H9 (cell line): Measurements from ENCODE around the gene GHRHR. TPM values are rescaled to one million over a fixed set of nuclear protein-coding genes. Genes with fewer than 3 reads are reported as not detected.

Experiments used
- DNase-seq: peaks from one replicate; pipeline ENCODE4 v3.0.0-alpha.2; 2017
- H2AFZ ChIP-seq: one replicate; pipeline ENCODE4 v1.6.1; 2013; ENCODE audit warnings: mild to moderate bottlenecking, low read length, control low read depth, moderate library complexity
- H2AK5ac ChIP-seq: 2 replicates; pipeline ENCODE4 v1.6.1; 2013; ENCODE audit warnings: low read length, control low read depth, mixed read lengths; ENCODE audit not compliant: insufficient read length
- H2BK120ac ChIP-seq: one replicate; pipeline ENCODE4 v1.6.1; 2013; ENCODE audit warnings: low read depth, mild to moderate bottlenecking, low read length, control low read depth, inconsistent platforms; ENCODE audit not compliant: poor library complexity, severe bottlenecking
- H2BK12ac ChIP-seq: 2 replicates; pipeline ENCODE4 v1.6.1; 2013; ENCODE audit warnings: low read length, control low read depth, mixed read lengths, low read depth; ENCODE audit not compliant: insufficient read length
- H2BK15ac ChIP-seq: 2 replicates; pipeline ENCODE4 v1.6.1; 2013; ENCODE audit warnings: low read depth, low read length, control low read depth
- H2BK20ac ChIP-seq: one replicate; pipeline ENCODE4 v1.6.1; 2013; ENCODE audit warnings: low read depth, mild to moderate bottlenecking, low read length, control low read depth, inconsistent platforms; ENCODE audit not compliant: poor library complexity, severe bottlenecking
- H2BK5ac ChIP-seq: 2 replicates; pipeline ENCODE4 v1.6.1; 2013; ENCODE audit warnings: low read length, control low read depth, mixed read lengths; ENCODE audit not compliant: insufficient read length
- H3K14ac ChIP-seq: 2 replicates; pipeline ENCODE4 v1.6.1; 2013; ENCODE audit warnings: low read length, control low read depth; ENCODE audit not compliant: insufficient read depth
- H3K18ac ChIP-seq: 2 replicates; pipeline ENCODE4 v1.6.1; 2013; ENCODE audit warnings: low read depth, mild to moderate bottlenecking, mixed read lengths, low read length, control low read depth; ENCODE audit not compliant: insufficient read length
- H3K23ac ChIP-seq: 2 replicates; pipeline ENCODE4 v1.6.1; 2013; ENCODE audit warnings: low read length, control low read depth, mixed read lengths, low read depth; ENCODE audit not compliant: insufficient read length
- H3K23me2 ChIP-seq: 2 replicates; pipeline ENCODE4 v1.6.1; 2013; ENCODE audit warnings: low read depth, mild to moderate bottlenecking, mixed read lengths, low read length, control low read depth; ENCODE audit not compliant: insufficient read length, poor library complexity, severe bottlenecking
- H3K27ac ChIP-seq: 2 replicates; pipeline ENCODE4 v1.5.1; 2013; ENCODE audit warnings: low read length, control low read depth, mixed read lengths, low read depth; ENCODE audit not compliant: insufficient read length
- H3K27me3 ChIP-seq: 2 replicates; pipeline ENCODE4 v1.6.1; 2013; ENCODE audit warnings: low read length, control low read depth, inconsistent platforms; ENCODE audit not compliant: insufficient read depth
- H3K4ac ChIP-seq: 2 replicates; pipeline ENCODE4 v1.6.1; 2013; ENCODE audit warnings: low read depth, mild to moderate bottlenecking, control low read depth, inconsistent platforms, low read length, moderate library complexity
- H3K4me1 ChIP-seq: 2 replicates; pipeline ENCODE4 v1.6.1; 2013; ENCODE audit warnings: low read length, control low read depth, inconsistent platforms; ENCODE audit not compliant: insufficient read depth
- H3K4me2 ChIP-seq: 2 replicates; pipeline ENCODE4 v1.6.1; 2013; ENCODE audit warnings: low read length, control low read depth, mixed read lengths; ENCODE audit not compliant: insufficient read length, insufficient read depth
- H3K56ac ChIP-seq: 2 replicates; pipeline ENCODE4 v1.6.1; 2013; ENCODE audit warnings: low read depth, mild to moderate bottlenecking, mixed read lengths, low read length, control low read depth; ENCODE audit not compliant: insufficient read length
- H3K79me1 ChIP-seq: 2 replicates; pipeline ENCODE4 v1.6.1; 2013; ENCODE audit warnings: low read depth, mild to moderate bottlenecking, moderate library complexity, low read length, control low read depth, inconsistent platforms; ENCODE audit not compliant: insufficient read depth, poor library complexity, severe bottlenecking
- H3K79me2 ChIP-seq: 2 replicates; pipeline ENCODE4 v1.6.1; 2013; ENCODE audit warnings: low read length, control low read depth, inconsistent platforms; ENCODE audit not compliant: insufficient read depth
- H3K9ac ChIP-seq: 2 replicates; pipeline ENCODE4 v1.6.1; 2013; ENCODE audit warnings: low read length, control low read depth, mixed read lengths; ENCODE audit not compliant: insufficient read length; ENCODE audit errors: extremely low read depth
- H3K9me3 ChIP-seq: one replicate; pipeline ENCODE4 v1.6.1; 2013; ENCODE audit warnings: low read depth, low read length, inconsistent platforms; ENCODE audit not compliant: control insufficient read depth
- H3T11ph ChIP-seq: one replicate; pipeline ENCODE4 v1.6.1; 2013; ENCODE audit warnings: mild to moderate bottlenecking, low read length, control low read depth, inconsistent platforms
- H4K20me1 ChIP-seq: one replicate; pipeline ENCODE4 v1.6.1; 2013; ENCODE audit not compliant: control insufficient read depth, insufficient read length, insufficient read depth
- H4K5ac ChIP-seq: 2 replicates; pipeline ENCODE4 v1.6.1; 2013; ENCODE audit warnings: low read depth, mild to moderate bottlenecking, mixed read lengths, low read length, control low read depth; ENCODE audit not compliant: insufficient read length
- H4K8ac ChIP-seq: replicated peaks from 2 replicates; pipeline ENCODE4 v1.6.1; 2013; ENCODE audit warnings: low read length, control low read depth, mixed read lengths, low read depth; ENCODE audit not compliant: insufficient read length
- H4K91ac ChIP-seq: 2 replicates; pipeline ENCODE4 v1.6.1; 2013; ENCODE audit warnings: low read depth, mild to moderate bottlenecking, moderate library complexity, mixed read lengths, low read length, control low read depth; ENCODE audit not compliant: insufficient read length
- H3K27ac Mint-ChIP-seq, 3 experiments: 2 replicates in 2 of 3; 3 replicates in 1 of 3; pipeline ENCODE4 v1.8.0; 2020 to 2021; ENCODE audit warnings: mixed read lengths in 3 of 3, mild to moderate bottlenecking in 1 of 3, moderate library complexity in 1 of 3
- H3K27me3 Mint-ChIP-seq: 2 replicates; pipeline ENCODE4 v1.8.0; 2021; ENCODE audit warnings: low read depth, mild to moderate bottlenecking, moderate library complexity, mixed read lengths
- H3K36me3 Mint-ChIP-seq, 3 experiments: 2 replicates in 2 of 3; 3 replicates in 1 of 3; pipeline ENCODE4 v1.8.0; 2020 to 2021; ENCODE audit warnings: low read depth in 3 of 3, mixed read lengths in 3 of 3; ENCODE audit not compliant: insufficient read depth in 1 of 3
- H3K4me1 Mint-ChIP-seq, 2 experiments: 2 replicates each; pipeline ENCODE4 v1.8.0; 2020; ENCODE audit warnings: mixed read lengths in 2 of 2
- H3K4me3 Mint-ChIP-seq, 2 experiments: 2 replicates in 1 of 2; 3 replicates in 1 of 2; pipeline ENCODE4 v1.8.0; 2020 to 2021; ENCODE audit warnings: mild to moderate bottlenecking in 2 of 2, mixed read lengths in 2 of 2, moderate library complexity in 1 of 2
- H3K9me3 Mint-ChIP-seq, 2 experiments: 2 replicates in 1 of 2; 3 replicates in 1 of 2; pipeline ENCODE4 v1.8.0; 2020; ENCODE audit warnings: mild to moderate bottlenecking in 2 of 2, mixed read lengths in 2 of 2, moderate library complexity in 1 of 2
- CTCF ChIP-seq: fragments of 200-600 bp; sonication (generic); conservative IDR thresholded peaks from 3 replicates; pipeline ENCODE4 v1.8.0; 2021; ENCODE audit warnings: antibody characterized with exemption, mild to moderate bottlenecking
- WGBS: extraction: QIAGEN DNeasy Blood & Tissue Kit; methylation state at CpG from one replicate; pipeline ENCODE4 v1.1.7; 2013; ENCODE audit warnings: missing lambda C conversion rate, low lambda C conversion rate, mixed read lengths; ENCODE audit not compliant: insufficient read length; ENCODE audit errors: extremely low coverage; 5-methylcytosine and 5-hydroxymethylcytosine counted together
- total RNA-seq: library from RNA; stranded (reverse); gene quantifications from 2 replicates; pipeline ENCODE4 v1.2.1, GENCODE V29; 2021

The GHRHR gene
- total RNA-seq, 1 experiment from 2014 or later, result 7.4 TPM

- no peak overlapping the region for H2BK120ac ChIP-seq
- H3K23ac ChIP-seq, result no peak overlapping the region
- no peak overlapping the region for H3K14ac ChIP-seq
- H3K4ac ChIP-seq, result no peak overlapping the region
- H3K27me3 ChIP-seq, result no peaks in the 10 kb centered on the region
- no CpG with 5 or more reads among the region's 5 CpGs for WGBS
- H3K27ac ChIP-seq, result no peak overlapping the region
- no peak overlapping the region for H4K8ac ChIP-seq
- H3K9ac ChIP-seq, result no peak overlapping the region
- H3K9me3 Mint-ChIP-seq, result no peaks in the 10 kb centered on the region
- H3K56ac ChIP-seq, result no peak overlapping the region
- H3K27ac Mint-ChIP-seq, result no peak overlapping the region
- H2AFZ ChIP-seq, result no peak overlapping the region
- no peak overlapping the region for H3K4me3 Mint-ChIP-seq
- H3K4me1 Mint-ChIP-seq, result peaks cover 12 to 19% of the 10 kb centered on the region in 2 experiments; a peak in 3 of 4 replicates
- no peak overlapping the region for H3K4me2 ChIP-seq
- DNase-seq, result peak; percentile 8
- no peak overlapping the region for H3T11ph ChIP-seq
- no peaks in the 10 kb centered on the region for H4K20me1 ChIP-seq
- H4K5ac ChIP-seq, result no peak overlapping the region
- no peak overlapping the region for H2BK5ac ChIP-seq
- H2AK5ac ChIP-seq, result no peak overlapping the region
- no peaks in the 10 kb centered on the region for H3K23me2 ChIP-seq
- no peak overlapping the region for H2BK20ac ChIP-seq
- H3K36me3 Mint-ChIP-seq, result no peaks in the 10 kb centered on the region
- H3K27me3 Mint-ChIP-seq, result peaks cover 57% of the 10 kb centered on the region
- H3K9me3 ChIP-seq, result no peaks in the 10 kb centered on the region
- H3K79me1 ChIP-seq, result no peaks in the 10 kb centered on the region
- no peak overlapping the region for H4K91ac ChIP-seq
- H2BK15ac ChIP-seq, result no peak overlapping the region
- TF ChIP-seq CTCF, result no peak
- H2BK12ac ChIP-seq, result no peak overlapping the region
- H3K18ac ChIP-seq, result no peak overlapping the region
- no peaks in the 10 kb centered on the region for H3K4me1 ChIP-seq
- no peaks in the 10 kb centered on the region for H3K79me2 ChIP-seq
Measured at GRCh38 chr7:30976381-30976780, 12.6 kb downstream of the GHRHR start.
